Sigmoid colon (tissue), 7 donors: ENCODE results near the gene DYNLT3. TPM values are rescaled to one million over a fixed set of nuclear protein-coding genes. Genes with fewer than 3 reads are reported as not detected.

ENCODE experiments used
- DNase-seq: peaks from one replicate; pipeline ENCODE4 v3.0.0-alpha.2; 2019
- H3K27ac ChIP-seq, 4 donors: fragments of 200-600 bp; sonication (generic); one replicate each; pipeline ENCODE4 v1.5.1; 2016 to 2019; ENCODE audit warnings: mild to moderate bottlenecking in 1 of 4
- H3K27me3 ChIP-seq, 3 donors: fragments of 200-600 bp; sonication (generic); one replicate each; pipeline ENCODE4 v1.5.1; 2019; ENCODE audit warnings: mild to moderate bottlenecking in 1 of 3
- H3K36me3 ChIP-seq, 4 donors: fragments of 200-600 bp; sonication (generic); one replicate each; pipeline ENCODE4 v1.5.1; 2016 to 2019
- H3K4me1 ChIP-seq, 4 donors: fragments of 200-600 bp; sonication (generic); one replicate each; pipeline ENCODE4 v1.5.1; 2017 to 2019
- H3K4me3 ChIP-seq, 4 donors: fragments of 200-600 bp; sonication (generic); one replicate each; pipeline ENCODE4 v1.5.1; 2017 to 2019; ENCODE audit warnings: mild to moderate bottlenecking in 2 of 4, moderate library complexity in 1 of 4
- H3K9me3 ChIP-seq, 4 donors: fragments of 200-600 bp in 3 of 4; sonication (generic) in 3 of 4; one replicate each; pipeline versions ENCODE4 v1.5.1 to v1.6.1; 2013 to 2019
- CTCF ChIP-seq, 4 experiments: fragments of 450-650 bp in 3 of 4; fragments of 200-600 bp in 1 of 4; IDR thresholded peaks; one replicate each; pipeline ENCODE4 v1.5.1; 2016 to 2019; ENCODE audit warnings: antibody characterized with exemption in 4 of 4, mild to moderate bottlenecking in 3 of 4, moderate library complexity in 2 of 4
- EP300 ChIP-seq, 4 donors: sonication (generic); formaldehyde crosslinking; IDR thresholded peaks; one replicate each; pipeline ENCODE4 v1.6.1; 2017; ENCODE audit warnings: antibody characterized with exemption in 4 of 4
- POLR2A ChIP-seq, 2 donors: fragments of 450-650 bp; IDR thresholded peaks; one replicate each; pipeline ENCODE4 v1.6.1; 2016; ENCODE audit warnings: antibody characterized with exemption in 2 of 2, mild to moderate bottlenecking in 2 of 2, moderate library complexity in 2 of 2
- POLR2AphosphoS5 ChIP-seq, 4 donors: sonication (generic); formaldehyde crosslinking; IDR thresholded peaks; one replicate each; pipeline ENCODE4 v1.6.1; 2017; ENCODE audit warnings: antibody characterized with exemption in 4 of 4
- WGBS, 2 donors: extraction: QIAGEN DNeasy Blood & Tissue Kit; methylation state at CpG; one replicate each; pipeline ENCODE4 v1.1.7; 2013; 5-methylcytosine and 5-hydroxymethylcytosine counted together
- intact Hi-C: fragments of 100-400 bp; cut with DNase I; formaldehyde crosslinking; loops from one replicate; pipeline ENCODE4 v1.15.1; 2023
- polyA plus RNA-seq, 3 donors: library from polyadenylated mRNA; stranded (reverse); fragments of 200-250 nt; gene quantifications; one replicate each; pipeline ENCODE4 v1.2.3, GENCODE V29; 2013
- total RNA-seq, 4 donors: library from RNA; depleted of rRNA; stranded (reverse); fragments of >200 nt; gene quantifications; one replicate each; pipeline ENCODE4 v1.1.0, GENCODE V29; 2016
- donor health status: healthy with polysubstance abuse.
- donor health status: Bipolar disorder and iron deficiency.
- donor health status: healthy.

Gene DYNLT3
- total and polyA plus RNA-seq, 7 donors: 16.5 to 55.3 (median 35.8) TPM

GRCh38 chrX:37862851-37863250 lies 15.5 kb upstream of the DYNLT3 start:
- H3K9me3 ChIP-seq: no peaks in the 10 kb centered on the region
- H3K27me3 ChIP-seq: peaks cover 0 to 5% (median 0%) of the 10 kb centered on the region in 3 donors
- no peaks in the 10 kb centered on the region for H3K36me3 ChIP-seq
- no peaks in the 10 kb centered on the region for H3K4me1 ChIP-seq
- DNase-seq: no peak
- H3K27ac ChIP-seq: no peak overlapping the region
- TF ChIP-seq POLR2AphosphoS5 (IDR thresholded peaks at IDR 0.05): no peak
- TF ChIP-seq EP300 (IDR thresholded peaks at IDR 0.05): no peak
- no peak for TF ChIP-seq CTCF (IDR thresholded peaks at IDR 0.05)
- TF ChIP-seq POLR2A (IDR thresholded peaks at IDR 0.05): no peak
- intact Hi-C loops: no loop called here
- H3K4me3 ChIP-seq: no peak overlapping the region

DNA sequence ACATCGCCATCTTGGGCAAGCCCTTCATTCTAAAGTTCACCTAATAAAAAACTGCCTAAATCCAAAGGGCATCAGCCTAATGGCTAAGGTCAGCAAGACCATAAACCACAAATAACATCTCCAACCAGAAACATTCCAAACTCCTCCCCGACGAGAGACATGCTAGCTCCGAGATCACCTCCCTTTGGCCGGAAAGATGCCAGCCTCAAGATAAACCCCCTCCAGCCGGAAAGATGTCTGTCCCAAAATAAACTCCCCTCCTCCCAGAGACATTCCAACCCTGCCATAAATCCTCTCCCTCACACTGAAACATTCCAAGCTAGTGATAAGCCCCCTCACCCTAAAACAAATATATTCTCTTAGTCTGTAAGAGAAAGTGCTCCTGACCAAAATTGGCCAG lies 13.3 kb upstream of the DYNLT3 start:
- 68 to 86% methylated on average over 6 of the region's 6 CpGs for WGBS, 2 donors
- no peak for TF ChIP-seq POLR2AphosphoS5 (IDR thresholded peaks at IDR 0.05)
- TF ChIP-seq EP300 (IDR thresholded peaks at IDR 0.05): no peak
- TF ChIP-seq CTCF (IDR thresholded peaks at IDR 0.05): no peak
- no peak for TF ChIP-seq POLR2A (IDR thresholded peaks at IDR 0.05)
- Histone ChIP-seq H3K4me1 (no peaks in the 10 kb centered on the region), H3K9me3 (no peaks in the 10 kb centered on the region), H3K27me3 (no peaks in the 10 kb centered on the region), H3K36me3 (no peaks in the 10 kb centered on the region), H3K27ac (no peak overlapping the region), H3K4me3 (no peak overlapping the region)
- intact Hi-C loops: no loop called here
- no peak for DNase-seq

GRCh38 chrX:37854748-37855147 lies 7.4 kb upstream of the DYNLT3 start:
- Histone ChIP-seq H3K36me3 (no peaks in the 10 kb centered on the region), H3K4me1 (no peaks in the 10 kb centered on the region), H3K4me3 (no peak overlapping the region), H3K27me3 (no peaks in the 10 kb centered on the region), H3K27ac (no peak overlapping the region), H3K9me3 (no peaks in the 10 kb centered on the region)
- no peak for DNase-seq
- WGBS, 2 donors: 15 to 41% methylated on average over 2 of the region's 2 CpGs
- TF ChIP-seq CTCF (IDR thresholded peaks at IDR 0.05) (no peak), POLR2A (IDR thresholded peaks at IDR 0.05) (no peak), EP300 (IDR thresholded peaks at IDR 0.05) (no peak)
- intact Hi-C loops: no loop called here

- Histone ChIP-seq H3K4me1 (no peaks in the 10 kb centered on the region), H3K9me3 (no peaks in the 10 kb centered on the region), H3K27ac (no peak overlapping the region), H3K27me3 (no peaks in the 10 kb centered on the region), H3K4me3 (no peak overlapping the region), H3K36me3 (no peaks in the 10 kb centered on the region)
- WGBS, 2 donors: 75 to 78% methylated on average over 3 of the region's 3 CpGs
- intact Hi-C loops: no loop called here
- TF ChIP-seq POLR2AphosphoS5 (IDR thresholded peaks at IDR 0.05) (no peak), CTCF (IDR thresholded peaks at IDR 0.05) (no peak), POLR2A (IDR thresholded peaks at IDR 0.05) (no peak), EP300 (IDR thresholded peaks at IDR 0.05) (no peak)
- no peak for DNase-seq
These were observed 6.8 kb upstream of the DYNLT3 start for GRCh38 chrX:37854148-37854547.

DNA sequence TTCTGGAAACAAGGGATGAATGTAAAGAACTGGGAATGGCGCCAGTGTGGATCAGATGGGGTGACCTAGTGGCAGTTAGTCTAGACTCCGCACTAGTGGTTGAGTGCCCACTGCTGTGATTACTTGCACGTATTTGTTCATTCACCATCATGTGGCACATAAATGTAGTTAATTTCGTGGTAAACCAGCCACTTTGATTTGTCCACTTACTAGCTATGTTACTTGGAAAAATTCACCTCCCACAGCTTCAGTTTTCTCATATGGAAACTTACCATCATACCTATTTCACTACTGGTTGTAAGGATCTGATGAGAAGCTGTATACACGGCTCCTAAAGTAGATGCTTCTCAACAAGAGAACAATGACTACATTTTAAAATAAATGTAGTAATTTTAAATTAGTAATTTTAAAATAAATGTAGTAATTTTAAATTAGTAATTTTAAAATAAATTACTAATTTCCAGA lies 394 bp upstream of the DYNLT3 start:
- no peak for TF ChIP-seq EP300 (IDR thresholded peaks at IDR 0.05)
- TF ChIP-seq CTCF (IDR thresholded peaks at IDR 0.05): no peak
- no peak for TF ChIP-seq POLR2AphosphoS5 (IDR thresholded peaks at IDR 0.05)
- TF ChIP-seq POLR2A (IDR thresholded peaks at IDR 0.05): no peak
- Histone ChIP-seq H3K36me3 (no peaks in the 10 kb centered on the region), H3K4me1 (no peaks in the 10 kb centered on the region), H3K9me3 (no peaks in the 10 kb centered on the region), H3K27ac (peak overlapping the region; percentile 87 to 94 (median 88)), H3K4me3 (peak overlapping the region; percentile 74 to 81 (median 78)), H3K27me3 (no peaks in the 10 kb centered on the region)
- DNase-seq: no peak
- WGBS, 2 donors: 15% methylated on average over 5 of the region's 5 CpGs
- intact Hi-C loops: loop anchor here (2.0 kb wide), 1 partner anchor 479 kb away; the partner anchor contains the start of gene RPGR
